ENCODE data around the gene GCM1. TPM values are rescaled to one million over a fixed set of nuclear protein-coding genes. Genes with fewer than 3 reads are reported as not detected.

GCM1 gene
- not detected in 2 replicates for total RNA-seq

DNA sequence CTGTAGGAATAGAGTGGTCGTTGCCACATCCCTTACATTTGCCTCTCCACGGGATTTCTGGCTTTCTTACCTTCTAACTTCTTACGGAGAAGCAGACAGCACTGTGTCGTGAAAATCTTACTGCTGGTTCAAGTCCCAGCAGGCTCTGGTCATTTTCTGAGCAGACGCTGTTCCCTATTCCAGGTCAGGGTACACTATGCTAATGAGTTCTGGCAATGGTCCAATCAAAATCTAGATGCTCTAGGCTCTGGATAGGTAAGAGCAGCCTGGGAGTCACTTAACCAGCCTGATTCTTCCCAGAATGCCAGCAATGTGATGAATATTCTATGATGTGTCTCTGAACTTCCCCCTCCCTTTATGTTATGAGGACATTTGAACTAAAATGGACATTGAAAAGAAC lies at the start of gene GCM1:
GCM1 (minus strand) TSS at position 158 of the 400 bp plus-strand sequence. CDS start 3,209 bp downstream, outside the sequence.

Small RNAs within 50 kb of the gene (small RNA-seq; reads per million reads assigned to genes)
- gene RN7SL244P: not detected
- not detected for gene RNU6-464P

Other genes starting within 250 kb of the GCM1 start
- not detected in 2 replicates for gene GSTA3, start 239.1 kb downstream of the GCM1 start, total RNA-seq
- 13.7 and 14.9 TPM in 2 replicates for gene GSTA4, start 153.6 kb downstream of the GCM1 start, total RNA-seq
- 9.8 and 14.9 TPM in 2 replicates for gene CILK1, start 87.0 kb downstream of the GCM1 start, total RNA-seq
- 29.6 and 42.1 TPM in 2 replicates for gene FBXO9, start 83.4 kb downstream of the GCM1 start, total RNA-seq
- gene ELOVL5, start 200.1 kb upstream of the GCM1 start, total RNA-seq: 103 and 106 TPM in 2 replicates

All from vein endothelial cell (primary cell).